ENCODE data around the gene TMEM63A.

The TMEM63A gene

DNA sequence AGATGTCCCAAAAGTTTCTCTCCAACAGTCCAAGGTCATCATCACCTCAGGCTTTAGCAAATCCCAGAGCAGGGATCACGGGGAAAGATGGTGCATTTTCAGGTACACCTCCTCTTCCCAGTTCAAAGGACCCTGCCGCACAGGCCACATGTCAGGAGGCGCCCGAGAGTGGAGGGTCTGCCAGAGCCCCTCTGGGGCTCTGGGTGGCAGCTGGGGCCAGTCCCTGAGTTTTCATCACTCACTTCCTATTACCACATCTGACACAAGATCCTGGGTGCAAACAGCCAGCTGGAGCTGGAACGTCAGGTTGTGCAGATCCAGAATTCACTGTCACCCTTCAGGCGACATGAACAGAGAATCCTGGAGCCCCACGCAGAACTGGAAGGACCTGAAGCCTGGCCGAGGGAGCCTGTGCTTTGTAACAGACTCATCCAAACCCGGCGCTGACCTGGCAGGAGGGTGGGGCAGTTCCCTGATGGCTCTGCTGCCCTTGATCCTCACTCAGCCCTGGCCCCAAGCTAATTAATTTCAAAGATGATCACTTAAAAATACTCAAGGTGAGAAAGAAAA is 8.8 kb downstream of the TMEM63A start:
- Histone ChIP-seq H3K27me3 (ENCODE audit: insufficient read depth, low read length, poor library complexity) (no peaks in the 10 kb centered on the region), H3K9me3 (ENCODE audit: insufficient read depth, low read length, severe bottlenecking) (no peaks in the 10 kb centered on the region), H3K36me3 (ENCODE audit: insufficient read depth, low read length) (peaks cover 10% of the 10 kb centered on the region), H3K4me2 (ENCODE audit: insufficient read depth, low read length) (no peak overlapping the region), H3K9ac (ENCODE audit: low read depth, low read length) (no peak overlapping the region), H3K4me3 (ENCODE audit: low read depth in 1 of 2, low read length in 2 of 2) (no peak overlapping the region), H2AFZ (ENCODE audit: low read depth, low read length) (no peak overlapping the region), H3K4me1 (ENCODE audit: insufficient read depth, low read length) (no peaks in the 10 kb centered on the region), H3K27ac (ENCODE audit: low read length) (no peak overlapping the region), H4K20me1 (ENCODE audit: insufficient read depth, low read length) (no peaks in the 10 kb centered on the region), H3K79me2 (ENCODE audit: insufficient read depth, low read length) (no peaks in the 10 kb centered on the region)
- no peak for ATAC-seq (ENCODE audit: insufficient read depth, low read depth)
- TF ChIP-seq EZH2 (IDR thresholded peaks at IDR 0.05; ENCODE audit: borderline replicate concordance, low read depth, low read length, severe bottlenecking) = no peak
- TF ChIP-seq CTCF (IDR thresholded peaks at IDR 0.05; ENCODE audit: borderline replicate concordance, extremely low read depth, low read length, poor library complexity, severe bottlenecking) = no peak
- DNase-seq = no peak

DNA sequence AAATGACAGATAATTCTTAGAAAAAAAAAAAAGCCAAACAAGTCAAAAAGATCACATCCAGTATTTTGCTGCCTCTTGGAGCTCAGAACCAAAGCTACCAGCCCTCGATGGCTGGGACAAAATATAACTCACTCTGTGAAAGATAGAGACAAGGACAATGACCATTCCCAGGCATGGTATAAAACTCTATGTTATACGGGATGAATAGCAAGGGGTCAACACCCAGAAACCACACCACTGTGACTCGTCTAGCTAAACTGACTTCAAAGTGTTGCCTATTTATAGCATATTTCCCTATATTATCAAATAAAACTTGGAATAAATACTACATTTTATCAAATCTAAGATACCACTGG is 10.1 kb downstream of the TMEM63A start:
- no peaks in the 10 kb centered on the region for H3K79me2 ChIP-seq (ENCODE audit: insufficient read depth, low read length)
- H3K4me1 ChIP-seq (ENCODE audit: insufficient read depth, low read length) = no peaks in the 10 kb centered on the region; the same call in 1 of the 2 replicates
- no peak overlapping the region for H3K4me3 ChIP-seq (ENCODE audit: low read depth in 1 of 2, low read length in 2 of 2)
- no peak overlapping the region for H3K9ac ChIP-seq (ENCODE audit: low read depth, low read length)
- no peak overlapping the region for H3K4me2 ChIP-seq (ENCODE audit: insufficient read depth, low read length)
- no peak overlapping the region for H2AFZ ChIP-seq (ENCODE audit: low read depth, low read length)
- ATAC-seq (ENCODE audit: insufficient read depth, low read depth) (no peak), DNase-seq (no peak)
- H3K36me3 ChIP-seq (ENCODE audit: insufficient read depth, low read length) = peaks cover 10% of the 10 kb centered on the region
- H3K27ac ChIP-seq (ENCODE audit: low read length) = no peak overlapping the region
- no peaks in the 10 kb centered on the region for H3K27me3 ChIP-seq (ENCODE audit: insufficient read depth, low read length, poor library complexity)
- no peaks in the 10 kb centered on the region for H3K9me3 ChIP-seq (ENCODE audit: insufficient read depth, low read length, severe bottlenecking)
- no peaks in the 10 kb centered on the region for H4K20me1 ChIP-seq (ENCODE audit: insufficient read depth, low read length)
- TF ChIP-seq CTCF (IDR thresholded peaks at IDR 0.05; ENCODE audit: borderline replicate concordance, extremely low read depth, low read length, poor library complexity, severe bottlenecking) (no peak), EZH2 (IDR thresholded peaks at IDR 0.05; ENCODE audit: borderline replicate concordance, low read depth, low read length, severe bottlenecking) (no peak)

GRCh38 chr1:225871359-225872074 is 10.7 kb downstream of the TMEM63A start:
- H3K4me1 ChIP-seq (ENCODE audit: insufficient read depth, low read length) = peaks cover 3% of the 10 kb centered on the region
- H3K9ac ChIP-seq (ENCODE audit: low read depth, low read length) = no peak overlapping the region
- no peaks in the 10 kb centered on the region for H3K9me3 ChIP-seq (ENCODE audit: insufficient read depth, low read length, severe bottlenecking)
- no peak overlapping the region for H3K4me3 ChIP-seq (ENCODE audit: low read depth in 1 of 2, low read length in 2 of 2)
- H3K27ac ChIP-seq (ENCODE audit: low read length) = no peak overlapping the region
- ATAC-seq (ENCODE audit: insufficient read depth, low read depth) (no peak), DNase-seq (no peak)
- H3K79me2 ChIP-seq (ENCODE audit: insufficient read depth, low read length) = no peaks in the 10 kb centered on the region
- no peak for TF ChIP-seq CTCF (IDR thresholded peaks at IDR 0.05; ENCODE audit: borderline replicate concordance, extremely low read depth, low read length, poor library complexity, severe bottlenecking)
- no peak for TF ChIP-seq EZH2 (IDR thresholded peaks at IDR 0.05; ENCODE audit: borderline replicate concordance, low read depth, low read length, severe bottlenecking)
- H3K36me3 ChIP-seq (ENCODE audit: insufficient read depth, low read length) = peaks cover 8% of the 10 kb centered on the region
- no peaks in the 10 kb centered on the region for H3K27me3 ChIP-seq (ENCODE audit: insufficient read depth, low read length, poor library complexity)
- no peak overlapping the region for H2AFZ ChIP-seq (ENCODE audit: low read depth, low read length)
- H3K4me2 ChIP-seq (ENCODE audit: insufficient read depth, low read length) = no peak overlapping the region
- no peaks in the 10 kb centered on the region for H4K20me1 ChIP-seq (ENCODE audit: insufficient read depth, low read length)

All from DND-41 (cell line).